Stimulated activated CD8-positive, alpha-beta memory T cell treated with anti-CD3 and anti-CD28 coated beads, Interleukin-15, amount 100 ng/mL, for 48 hours (primary cell): ENCODE measurements around the gene ATF7.
"Not testable (repeated sequence)": the region's sequence is repeated elsewhere in the genome, so short reads cannot be mapped to it uniquely, and the experiment has no call there.

Experiments used
- DNase-seq, 2 donors: peaks; one replicate each; pipeline ENCODE4 v3.0.0-alpha.2; 2020; ENCODE audit warnings: low read depth in 2 of 2

ATF7 gene

GRCh38 chr12:53625946-53626701 is at the start of gene ATF7:
ATF7 (minus strand) TSS chr12:53626382; CDS start chr12:53601000, 25,382 bp downstream.
- peak; percentile 93 to 95 for DNase-seq

- no peak for DNase-seq
Observed at GRCh38 chr12:53674977-53675700, 49.0 kb upstream of the ATF7 start.

- no peak for DNase-seq
Observed at GRCh38 chr12:53670971-53671370, 44.8 kb upstream of the ATF7 start.

- DNase-seq, result no peak
Observed at GRCh38 chr12:53670308-53670707, 44.1 kb upstream of the ATF7 start.

GRCh38 chr12:53667080-53667479 is 40.9 kb upstream of the ATF7 start:
- no peak for DNase-seq

DNA sequence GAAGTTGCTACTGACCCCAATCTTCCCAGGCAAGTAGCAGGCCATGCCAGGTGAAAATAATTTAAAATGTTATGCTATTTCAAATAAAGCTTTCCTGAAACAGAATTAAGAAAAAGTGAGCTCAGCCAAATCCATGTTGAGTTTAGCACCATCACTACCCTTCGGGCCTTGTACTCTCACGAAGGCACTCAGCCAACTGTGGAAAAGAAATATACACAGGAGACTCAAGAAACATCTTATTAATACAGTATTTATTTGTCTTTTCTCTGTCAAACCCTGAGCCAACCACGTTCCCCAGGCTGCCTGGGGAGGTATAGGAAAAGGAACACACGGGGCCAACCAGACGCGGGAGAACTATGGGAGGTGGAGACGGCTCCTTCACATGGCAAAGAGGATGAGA is 38.8 kb upstream of the ATF7 start:
- no peak for DNase-seq

- no peak for DNase-seq
Observed at GRCh38 chr12:53664191-53664590, 38.0 kb upstream of the ATF7 start.

DNA sequence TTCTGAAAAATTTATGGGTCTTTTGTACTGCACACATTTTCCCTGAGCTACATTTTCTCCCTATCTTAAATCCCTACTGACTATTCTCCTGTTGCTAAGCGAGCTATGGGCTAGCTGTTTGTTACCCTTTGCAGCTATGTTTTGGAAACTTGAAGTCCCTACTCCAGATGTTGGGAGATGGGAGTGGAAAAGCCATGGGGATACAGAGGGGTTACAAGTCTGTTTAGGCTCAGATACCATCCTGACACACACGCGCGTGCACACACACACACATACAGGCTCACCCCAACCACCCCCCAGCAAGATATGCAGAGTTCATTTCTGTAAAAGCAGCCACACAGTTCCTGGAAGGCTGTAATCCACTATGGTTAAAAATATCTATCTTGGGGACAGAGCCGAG is 33.9 kb upstream of the ATF7 start:
- DNase-seq, result no peak

DNA sequence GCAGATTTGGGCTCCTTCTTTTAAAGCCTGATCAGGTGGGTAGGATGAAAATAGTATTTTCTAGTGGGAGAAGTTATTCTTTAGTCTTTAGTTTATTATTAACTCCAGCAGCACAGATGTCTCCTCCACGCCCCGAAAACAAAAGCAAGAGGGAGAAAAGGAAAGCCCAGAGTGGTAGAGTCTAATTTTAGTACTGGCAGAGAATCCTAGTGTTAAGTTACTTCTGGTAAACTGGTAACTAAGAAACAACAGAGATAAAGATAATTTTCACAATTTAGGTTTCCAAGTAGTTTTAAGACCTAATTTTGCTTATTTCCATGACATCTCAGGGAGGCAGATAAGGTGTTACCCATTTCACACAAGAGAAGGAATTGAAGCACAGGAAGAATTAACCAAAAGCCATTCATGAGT is 33.4 kb upstream of the ATF7 start:
- no peak for DNase-seq

DNA sequence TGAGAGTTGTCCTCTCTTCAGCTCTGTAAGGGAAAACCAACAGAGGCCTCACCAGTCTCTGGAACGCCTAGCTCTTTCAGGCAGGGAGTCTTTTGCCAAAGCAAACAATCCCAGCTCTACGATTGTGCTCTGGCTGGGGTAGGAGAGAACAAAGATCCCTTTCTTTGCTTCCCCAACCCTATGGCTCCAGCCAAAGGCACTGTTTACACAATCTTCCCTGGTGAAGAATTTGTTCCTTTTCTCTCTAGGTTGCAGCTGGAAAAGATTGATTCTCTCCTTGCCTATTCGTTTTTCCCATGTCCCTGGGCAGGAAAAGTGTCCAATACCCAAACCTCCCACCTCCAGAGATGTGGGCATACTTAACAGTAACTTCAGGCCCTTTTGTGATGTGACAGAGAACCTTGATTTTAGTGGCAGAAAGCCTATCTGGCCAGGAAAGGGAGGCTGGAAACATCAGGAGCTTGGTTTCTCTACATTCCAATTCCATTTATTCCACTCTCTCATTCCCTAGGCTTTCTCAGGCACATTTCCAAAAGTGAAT is 32.9 kb upstream of the ATF7 start:
- no peak for DNase-seq

- no peak for DNase-seq
Observed at GRCh38 chr12:53657041-53657440, 30.9 kb upstream of the ATF7 start.

DNA sequence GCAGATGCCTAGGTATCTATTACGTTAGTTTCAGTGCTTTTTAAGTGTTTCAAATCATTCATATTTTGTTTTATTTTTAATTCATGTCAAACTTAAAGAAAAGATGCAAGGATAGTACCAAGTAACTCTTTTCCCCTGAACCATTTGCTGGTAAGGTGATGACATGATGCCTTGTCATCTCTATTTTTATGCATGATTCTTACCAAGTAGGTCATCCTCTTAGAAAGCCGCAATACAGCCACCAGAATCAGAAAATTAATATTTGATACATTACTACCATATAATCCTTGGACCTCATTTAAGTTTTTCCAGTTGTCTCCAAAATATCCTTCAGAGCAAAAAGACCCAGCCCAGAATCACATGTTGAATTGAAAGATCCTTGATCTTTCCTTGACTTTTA is 27.4 kb upstream of the ATF7 start:
- no peak for DNase-seq

- no peak for DNase-seq
Observed at GRCh38 chr12:53652366-53652765, 26.2 kb upstream of the ATF7 start.

GRCh38 chr12:53651737-53652136 is 25.6 kb upstream of the ATF7 start:
- DNase-seq, result no peak

DNA sequence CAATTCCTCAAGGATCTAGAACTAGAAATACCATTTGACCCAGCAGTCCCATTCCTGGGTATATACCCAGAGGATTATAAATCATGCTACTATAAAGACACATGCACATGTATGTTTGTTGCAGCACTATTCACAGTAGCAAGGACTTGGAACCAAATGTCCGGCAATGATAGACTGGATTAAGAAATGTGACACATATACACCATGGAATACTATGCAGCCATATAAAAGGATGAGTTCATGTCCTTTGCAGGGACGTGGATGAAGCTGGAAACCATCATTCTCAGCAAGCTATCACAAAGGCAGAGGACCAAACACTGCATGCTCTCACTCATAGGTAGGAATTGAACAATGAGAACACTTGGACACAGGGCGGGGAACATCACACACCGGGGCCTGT is 20.1 kb upstream of the ATF7 start:
- not testable (repeated sequence) for DNase-seq

- DNase-seq, result no peak
Observed at GRCh38 chr12:53645165-53645564, 19.0 kb upstream of the ATF7 start.

- DNase-seq, result no peak
Observed at GRCh38 chr12:53644133-53644532, 18.0 kb upstream of the ATF7 start.

DNA sequence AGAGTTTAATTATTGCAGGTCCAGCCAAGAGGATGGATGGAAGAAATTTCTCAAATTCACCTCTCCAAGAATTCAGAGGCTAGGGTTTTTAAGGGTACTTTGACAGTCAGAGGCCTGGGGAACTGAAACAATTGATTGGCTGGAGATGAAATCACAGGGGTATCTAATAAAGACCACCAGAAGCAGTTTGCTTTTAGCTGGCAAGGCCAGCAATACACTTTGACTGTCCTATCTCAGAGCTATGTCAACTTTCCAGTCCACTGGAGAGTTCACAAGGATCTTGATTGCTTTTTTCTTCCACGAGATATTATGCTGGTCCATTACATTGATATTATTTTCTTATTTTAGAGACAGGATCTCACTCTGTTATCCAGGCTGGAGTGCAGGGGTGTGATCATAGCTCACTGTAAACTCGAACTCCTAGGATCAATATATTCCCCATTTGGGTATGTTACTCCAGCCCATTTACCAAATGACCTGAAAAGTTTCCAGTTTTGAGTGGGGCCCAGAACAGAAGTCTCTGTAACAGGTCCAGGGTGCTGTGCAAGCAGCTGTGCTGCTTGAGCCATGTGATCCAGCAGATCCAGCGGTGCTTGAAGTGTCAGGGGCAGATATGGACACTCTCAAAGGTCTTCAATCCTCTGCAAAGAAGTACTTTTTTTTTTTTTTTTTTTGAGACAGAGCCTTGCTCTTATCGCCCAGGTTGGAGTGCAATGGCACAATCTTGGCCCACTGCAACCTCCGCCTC is 17.2 kb upstream of the ATF7 start:
- no peak for DNase-seq

GRCh38 chr12:53638057-53638456 is 11.9 kb upstream of the ATF7 start:
- no peak for DNase-seq

DNA sequence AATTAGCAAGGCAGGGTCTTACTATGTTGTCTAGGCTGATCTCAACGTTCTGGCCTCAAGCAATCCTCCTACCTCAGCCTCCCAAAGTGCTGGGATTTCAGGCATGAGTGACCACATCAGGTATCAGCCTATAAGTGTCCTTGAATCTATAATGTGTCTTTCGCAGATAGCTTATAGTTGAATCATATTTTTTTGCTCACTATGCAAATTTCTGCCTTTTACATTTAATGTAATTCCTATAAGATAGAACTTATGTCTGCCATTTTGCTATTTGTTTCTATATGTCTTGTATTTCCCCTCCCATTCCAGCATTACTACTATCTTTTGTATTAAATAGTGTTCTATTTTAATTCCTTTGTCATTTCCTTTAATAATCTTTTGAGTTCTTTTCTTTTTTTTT is 10.5 kb upstream of the ATF7 start:
- DNase-seq, result no peak

DNA sequence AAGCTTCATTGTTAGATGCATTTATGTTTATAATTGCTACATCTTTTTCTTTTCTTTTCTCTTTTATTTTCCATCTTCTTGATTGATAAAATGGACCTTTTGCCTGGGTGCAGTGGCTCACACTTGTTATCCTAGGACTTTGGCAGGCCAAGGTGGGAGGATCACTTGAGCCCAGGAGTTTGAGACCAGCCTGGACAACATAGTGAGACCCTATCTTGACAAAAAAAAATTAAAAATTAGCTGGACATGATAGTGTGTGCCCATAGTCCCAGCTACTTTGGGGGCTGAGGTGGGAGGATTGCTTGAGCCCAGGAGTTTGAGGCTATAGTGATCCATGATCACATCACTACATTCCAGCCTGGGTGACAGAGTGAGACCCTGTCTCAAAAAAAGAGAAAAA is 9.5 kb upstream of the ATF7 start:
- not testable (repeated sequence) for DNase-seq

DNA sequence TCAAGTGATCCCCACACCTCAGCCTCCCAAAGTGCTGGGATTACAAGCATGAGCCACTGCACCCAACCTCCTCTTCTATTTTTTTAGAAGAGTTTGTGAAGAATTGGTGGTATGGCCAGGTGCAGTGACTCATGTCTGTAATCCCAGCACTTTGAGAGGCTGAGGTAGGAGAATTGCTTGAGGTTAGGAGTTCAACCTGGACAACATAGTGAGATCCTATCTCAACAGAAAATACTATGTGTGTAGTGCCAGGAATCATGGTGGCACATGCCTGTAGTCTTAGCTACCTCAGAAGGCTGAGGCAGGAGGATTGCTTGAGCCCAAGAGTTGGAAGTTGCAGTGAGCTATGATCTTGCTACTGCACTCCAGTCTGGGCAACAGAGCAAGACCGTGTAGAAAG is 5.5 kb upstream of the ATF7 start:
- DNase-seq, result no peak
